Suprapubic skin (tissue), 4 donors: Measurements from ENCODE around the gene SDCBP2.

Source experiments
- POLR2A ChIP-seq, 2 donors: fragments of 450-650 bp; IDR thresholded peaks; one replicate each; pipeline ENCODE4 v1.6.1; 2017; ENCODE audit warnings: antibody characterized with exemption in 2 of 2, mild to moderate bottlenecking in 2 of 2, moderate library complexity in 2 of 2
- POLR2AphosphoS5 ChIP-seq, 3 donors: sonication (generic); formaldehyde crosslinking; IDR thresholded peaks; one replicate each; pipeline ENCODE4 v1.6.1; 2017; ENCODE audit warnings: antibody characterized with exemption in 3 of 3
- TF ChIP-seq, protein P1 (sequence below), 2 donors: fragments of 200-600 bp in 1 of 2; fragments of 450-650 bp in 1 of 2; sonication (generic) in 1 of 2; IDR thresholded peaks; one replicate each; pipeline ENCODE4 v1.5.1; 2016 to 2019; ENCODE audit warnings: antibody characterized with exemption in 2 of 2, mild to moderate bottlenecking in 1 of 2, moderate library complexity in 1 of 2

DNA sequence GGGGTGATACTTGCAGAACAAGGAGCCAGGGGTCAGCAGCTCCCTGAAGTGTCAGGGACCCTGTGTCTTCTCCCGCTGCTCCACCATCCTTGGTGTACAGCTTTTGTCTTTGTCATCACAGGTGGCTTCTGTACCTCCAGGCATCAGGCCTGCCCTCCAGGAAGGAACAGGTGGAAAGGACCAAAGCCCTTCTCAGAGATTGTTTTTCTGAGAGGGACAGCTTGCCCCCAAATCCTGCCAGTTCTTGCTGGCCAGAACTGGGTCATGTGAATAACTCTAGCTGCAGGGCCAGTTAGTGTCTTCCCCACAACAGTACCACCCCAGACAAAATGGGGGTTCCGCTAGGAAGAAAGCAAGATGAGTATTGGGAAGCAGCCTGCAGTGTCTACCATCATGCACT is 31.5 kb downstream of the SDCBP2 start:
- TF ChIP-seq, protein P1, sequence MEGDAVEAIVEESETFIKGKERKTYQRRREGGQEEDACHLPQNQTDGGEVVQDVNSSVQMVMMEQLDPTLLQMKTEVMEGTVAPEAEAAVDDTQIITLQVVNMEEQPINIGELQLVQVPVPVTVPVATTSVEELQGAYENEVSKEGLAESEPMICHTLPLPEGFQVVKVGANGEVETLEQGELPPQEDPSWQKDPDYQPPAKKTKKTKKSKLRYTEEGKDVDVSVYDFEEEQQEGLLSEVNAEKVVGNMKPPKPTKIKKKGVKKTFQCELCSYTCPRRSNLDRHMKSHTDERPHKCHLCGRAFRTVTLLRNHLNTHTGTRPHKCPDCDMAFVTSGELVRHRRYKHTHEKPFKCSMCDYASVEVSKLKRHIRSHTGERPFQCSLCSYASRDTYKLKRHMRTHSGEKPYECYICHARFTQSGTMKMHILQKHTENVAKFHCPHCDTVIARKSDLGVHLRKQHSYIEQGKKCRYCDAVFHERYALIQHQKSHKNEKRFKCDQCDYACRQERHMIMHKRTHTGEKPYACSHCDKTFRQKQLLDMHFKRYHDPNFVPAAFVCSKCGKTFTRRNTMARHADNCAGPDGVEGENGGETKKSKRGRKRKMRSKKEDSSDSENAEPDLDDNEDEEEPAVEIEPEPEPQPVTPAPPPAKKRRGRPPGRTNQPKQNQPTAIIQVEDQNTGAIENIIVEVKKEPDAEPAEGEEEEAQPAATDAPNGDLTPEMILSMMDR (IDR thresholded peaks at IDR 0.05): no peak
- TF ChIP-seq POLR2AphosphoS5 (IDR thresholded peaks at IDR 0.05): no peak
- no peak for TF ChIP-seq POLR2A (IDR thresholded peaks at IDR 0.05)
